ENCODE measurements around the gene CTDP1. TPM values are rescaled to one million over a fixed set of nuclear protein-coding genes. Genes with fewer than 3 reads are reported as not detected.

CTDP1 gene
- total and polyA plus RNA-seq, 5 donors from 2014 or later = 12.9 to 59.7 (median 16.7) TPM

- no peaks in the 10 kb centered on the region for H3K4me1 ChIP-seq (ENCODE audit: control insufficient read depth, insufficient read depth, low read length, poor library complexity, severe bottlenecking)
- Mint-ChIP-seq H3K27ac (peak overlapping the region in 1 of 3 donors; percentile 20), H3K36me3 (peaks cover 77% of the 10 kb centered on the region), H3K9me3 (peaks cover 0 to 2% (median 0%) of the 10 kb centered on the region in 7 donors), H3K4me1 (peaks cover 0 to 7% (median 3%) of the 10 kb centered on the region in 4 donors), H3K27me3 (no peaks in the 10 kb centered on the region), H3K4me3 (peak overlapping the region in 1 of 4 donors; percentile 33)
- H3K27me3 ChIP-seq (ENCODE audit: control insufficient read depth, insufficient read depth, low read length) = no peaks in the 10 kb centered on the region
- no peak for ATAC-seq (ENCODE audit: low read depth in 2 of 2)
- DNase-seq = no peak
- H3K9me3 ChIP-seq (ENCODE audit: control insufficient read depth in 2 of 2, low read length in 2 of 2) = no peaks in the 10 kb centered on the region
- no peak overlapping the region for H3K4me3 ChIP-seq (ENCODE audit: low read depth, low read length)
- no peak overlapping the region for H3K27ac ChIP-seq (ENCODE audit: insufficient read depth, low read length, poor library complexity, severe bottlenecking)
- H3K36me3 ChIP-seq (ENCODE audit: control insufficient read depth, insufficient read depth, low read length) = peaks cover 86% of the 10 kb centered on the region
Measured at GRCh38 chr18:79708412-79708811, 28.8 kb downstream of the CTDP1 start.

DNA sequence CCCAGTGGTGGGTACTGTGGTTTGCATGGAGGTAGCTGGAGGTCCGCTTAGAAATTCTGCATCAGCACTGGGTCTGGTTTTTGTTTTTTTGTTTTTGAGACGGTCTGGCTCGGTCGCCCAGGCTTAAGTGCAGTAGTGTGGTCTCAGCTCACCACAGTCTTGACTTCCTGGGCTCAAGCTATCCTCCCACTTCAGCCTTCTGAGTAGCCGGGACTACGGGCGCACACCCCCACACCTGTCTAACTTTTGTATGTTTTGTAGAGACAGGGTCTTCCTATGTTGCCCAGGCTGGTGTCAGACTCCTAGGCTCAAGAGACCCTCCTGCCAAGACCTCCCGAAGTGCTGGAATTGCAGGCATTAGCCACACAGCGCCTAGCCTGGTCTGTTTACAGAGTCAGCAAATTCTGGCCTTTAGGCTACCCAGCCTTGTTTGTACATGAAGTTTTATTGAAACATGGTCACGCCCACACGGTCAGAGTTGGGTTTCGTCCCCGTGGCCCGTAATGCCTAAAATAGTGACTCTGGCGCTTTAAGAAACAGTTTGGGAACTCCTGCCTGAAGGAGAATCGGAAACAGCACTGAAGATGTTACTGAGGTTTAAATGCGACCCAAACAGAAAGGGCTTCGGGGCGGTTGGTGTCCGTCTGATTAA is 32.7 kb downstream of the CTDP1 start:
- Histone ChIP-seq H3K27ac (ENCODE audit: insufficient read depth, low read length, poor library complexity, severe bottlenecking) (no peak overlapping the region), H3K4me3 (ENCODE audit: low read depth, low read length) (no peak overlapping the region), H3K9me3 (ENCODE audit: control insufficient read depth in 2 of 2, low read length in 2 of 2) (no peaks in the 10 kb centered on the region), H3K4me1 (ENCODE audit: control insufficient read depth, insufficient read depth, low read length, poor library complexity, severe bottlenecking) (no peaks in the 10 kb centered on the region), H3K27me3 (ENCODE audit: control insufficient read depth, insufficient read depth, low read length) (no peaks in the 10 kb centered on the region), H3K36me3 (ENCODE audit: control insufficient read depth, insufficient read depth, low read length) (peaks cover 78% of the 10 kb centered on the region)
- Mint-ChIP-seq H3K4me1 (peaks cover 0 to 4% (median 2%) of the 10 kb centered on the region in 4 donors), H3K27ac (no peak overlapping the region), H3K4me3 (no peak overlapping the region), H3K9me3 (no peaks in the 10 kb centered on the region), H3K36me3 (peaks cover 60% of the 10 kb centered on the region), H3K27me3 (no peaks in the 10 kb centered on the region)
- DNase-seq (no peak), ATAC-seq (ENCODE audit: low read depth in 2 of 2) (no peak)

DNA sequence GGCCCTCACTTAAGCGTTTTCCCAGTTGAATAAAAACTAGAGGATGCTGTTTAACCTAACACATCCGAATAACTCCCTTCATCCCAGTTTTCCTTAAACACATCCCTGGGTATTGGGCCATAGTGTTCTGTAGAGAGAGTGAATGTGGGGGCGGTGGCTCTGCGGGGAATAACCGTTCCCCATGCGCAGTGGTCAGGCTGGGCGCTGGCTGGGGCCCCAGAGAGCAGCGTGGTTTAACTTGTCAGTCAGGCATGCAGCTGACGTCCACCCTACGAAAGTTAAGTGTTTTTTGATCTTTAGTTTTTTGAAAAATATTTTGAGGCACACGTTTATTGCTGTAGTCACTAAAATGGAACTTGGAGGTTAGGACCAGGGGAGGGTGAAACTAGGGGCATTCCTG is 33.7 kb downstream of the CTDP1 start:
- Histone ChIP-seq H3K4me1 (ENCODE audit: control insufficient read depth, insufficient read depth, low read length, poor library complexity, severe bottlenecking) (no peaks in the 10 kb centered on the region), H3K36me3 (ENCODE audit: control insufficient read depth, insufficient read depth, low read length) (peaks cover 79% of the 10 kb centered on the region), H3K27ac (ENCODE audit: insufficient read depth, low read length, poor library complexity, severe bottlenecking) (no peak overlapping the region), H3K27me3 (ENCODE audit: control insufficient read depth, insufficient read depth, low read length) (no peaks in the 10 kb centered on the region), H3K4me3 (ENCODE audit: low read depth, low read length) (no peak overlapping the region), H3K9me3 (ENCODE audit: control insufficient read depth in 2 of 2, low read length in 2 of 2) (no peaks in the 10 kb centered on the region)
- no peak overlapping the region for H3K4me3 Mint-ChIP-seq
- no peaks in the 10 kb centered on the region for H3K9me3 Mint-ChIP-seq
- no peak for DNase-seq
- peaks cover 54% of the 10 kb centered on the region for H3K36me3 Mint-ChIP-seq
- H3K27ac Mint-ChIP-seq = peak overlapping the region in 1 of 3 donors; percentile 56
- no peaks in the 10 kb centered on the region for H3K27me3 Mint-ChIP-seq
- peaks cover 0 to 4% (median under 1%) of the 10 kb centered on the region in 4 donors for H3K4me1 Mint-ChIP-seq
- ATAC-seq (ENCODE audit: low read depth in 2 of 2) = no peak

DNA sequence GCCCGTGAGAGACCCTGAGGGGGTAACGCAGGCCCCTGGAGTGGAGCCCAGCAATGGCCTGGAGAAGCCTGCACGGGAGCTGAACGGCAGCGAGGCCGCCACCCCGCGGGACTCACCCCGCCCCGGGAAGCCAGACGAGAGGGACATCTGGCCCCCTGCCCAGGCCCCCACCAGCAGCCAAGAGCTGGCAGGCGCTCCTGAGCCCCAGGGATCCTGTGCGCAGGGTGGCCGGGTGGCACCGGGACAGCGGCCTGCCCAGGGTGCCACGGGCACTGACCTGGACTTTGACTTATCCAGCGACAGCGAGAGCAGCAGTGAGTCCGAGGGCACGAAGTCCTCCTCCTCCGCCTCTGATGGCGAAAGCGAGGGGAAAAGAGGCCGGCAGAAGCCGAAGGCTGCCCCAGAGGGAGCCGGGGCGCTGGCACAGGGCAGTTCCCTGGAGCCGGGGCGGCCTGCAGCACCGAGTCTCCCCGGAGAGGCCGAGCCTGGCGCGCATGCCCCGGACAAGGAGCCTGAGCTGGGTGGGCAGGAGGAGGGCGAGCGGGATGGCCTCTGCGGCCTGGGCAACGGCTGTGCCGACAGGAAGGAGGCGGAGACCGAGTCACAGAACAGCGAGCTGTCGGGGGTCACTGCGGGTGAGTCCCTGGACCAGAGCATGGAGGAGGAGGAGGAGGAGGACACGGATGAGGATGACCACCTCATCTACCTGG is 35.1 kb downstream of the CTDP1 start:
- Mint-ChIP-seq H3K4me1 (peaks cover 0 to 4% (median 0%) of the 10 kb centered on the region in 4 donors), H3K4me3 (no peak overlapping the region), H3K9me3 (no peaks in the 10 kb centered on the region), H3K27ac (no peak overlapping the region), H3K36me3 (peaks cover 60% of the 10 kb centered on the region), H3K27me3 (no peaks in the 10 kb centered on the region)
- H3K27ac ChIP-seq (ENCODE audit: insufficient read depth, low read length, poor library complexity, severe bottlenecking) = no peak overlapping the region
- peaks cover 84% of the 10 kb centered on the region for H3K36me3 ChIP-seq (ENCODE audit: control insufficient read depth, insufficient read depth, low read length)
- H3K9me3 ChIP-seq (ENCODE audit: control insufficient read depth in 2 of 2, low read length in 2 of 2) = no peaks in the 10 kb centered on the region
- no peak for DNase-seq
- no peaks in the 10 kb centered on the region for H3K27me3 ChIP-seq (ENCODE audit: control insufficient read depth, insufficient read depth, low read length)
- H3K4me3 ChIP-seq (ENCODE audit: low read depth, low read length) = no peak overlapping the region
- H3K4me1 ChIP-seq (ENCODE audit: control insufficient read depth, insufficient read depth, low read length, poor library complexity, severe bottlenecking) = no peaks in the 10 kb centered on the region
- no peak for ATAC-seq (ENCODE audit: low read depth in 2 of 2)

DNA sequence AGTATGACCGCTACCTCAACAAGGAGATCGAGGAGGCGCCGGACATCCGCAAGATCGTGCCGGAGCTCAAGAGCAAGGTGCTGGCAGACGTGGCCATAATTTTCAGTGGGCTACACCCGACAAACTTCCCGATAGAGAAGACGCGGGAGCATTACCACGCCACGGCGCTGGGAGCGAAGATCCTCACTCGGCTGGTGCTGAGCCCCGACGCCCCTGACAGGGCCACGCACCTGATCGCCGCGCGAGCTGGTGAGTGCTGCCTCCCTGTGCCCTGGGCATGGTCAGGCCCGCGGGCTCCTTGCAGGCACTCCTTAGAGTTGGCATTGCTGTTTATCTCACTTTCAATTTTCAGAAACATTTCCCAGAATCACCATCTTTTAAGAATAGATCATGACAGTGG is 35.7 kb downstream of the CTDP1 start:
- peaks cover 58% of the 10 kb centered on the region for H3K36me3 Mint-ChIP-seq
- no peak overlapping the region for H3K27ac ChIP-seq (ENCODE audit: insufficient read depth, low read length, poor library complexity, severe bottlenecking)
- H3K36me3 ChIP-seq (ENCODE audit: control insufficient read depth, insufficient read depth, low read length) = peaks cover 82% of the 10 kb centered on the region
- peaks cover 0 to under 1% (median 0%) of the 10 kb centered on the region in 7 donors for H3K9me3 Mint-ChIP-seq
- H3K27ac Mint-ChIP-seq = peak overlapping the region in 2 of 3 donors; percentile 49 to 84
- ATAC-seq (ENCODE audit: low read depth in 2 of 2) (no peak), DNase-seq (no peak)
- H3K4me3 Mint-ChIP-seq = no peak overlapping the region
- no peaks in the 10 kb centered on the region for H3K27me3 Mint-ChIP-seq
- H3K4me1 Mint-ChIP-seq = peaks cover 0 to 4% (median 0%) of the 10 kb centered on the region in 4 donors
- no peaks in the 10 kb centered on the region for H3K4me1 ChIP-seq (ENCODE audit: control insufficient read depth, insufficient read depth, low read length, poor library complexity, severe bottlenecking)
- H3K27me3 ChIP-seq (ENCODE audit: control insufficient read depth, insufficient read depth, low read length) = no peaks in the 10 kb centered on the region
- no peaks in the 10 kb centered on the region for H3K9me3 ChIP-seq (ENCODE audit: control insufficient read depth in 2 of 2, low read length in 2 of 2)
- no peak overlapping the region for H3K4me3 ChIP-seq (ENCODE audit: low read depth, low read length)

DNA sequence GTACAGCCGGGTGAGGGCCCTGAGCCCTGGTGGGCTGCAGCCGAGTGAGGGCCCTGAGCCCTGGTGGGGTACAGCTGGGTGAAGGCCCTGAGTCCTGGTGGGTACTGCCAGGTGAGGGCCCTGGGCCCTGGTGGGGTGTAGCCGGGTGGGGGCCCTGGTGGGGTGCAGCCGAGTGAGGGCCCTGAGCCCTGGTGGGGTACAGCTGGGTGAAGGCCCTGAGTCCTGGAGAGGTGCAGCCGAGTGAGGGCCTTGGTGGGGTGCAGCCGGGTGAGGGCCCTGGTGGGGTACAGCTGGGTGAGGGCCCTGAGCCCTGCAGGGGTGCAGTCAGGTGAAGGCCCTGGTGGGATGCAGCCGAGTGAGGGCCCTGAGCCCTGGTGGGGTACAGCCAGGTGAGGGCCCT is 37.5 kb downstream of the CTDP1 start:
- no peak overlapping the region for H3K27ac ChIP-seq (ENCODE audit: insufficient read depth, low read length, poor library complexity, severe bottlenecking)
- no peaks in the 10 kb centered on the region for H3K4me1 ChIP-seq (ENCODE audit: control insufficient read depth, insufficient read depth, low read length, poor library complexity, severe bottlenecking)
- H3K36me3 Mint-ChIP-seq = peaks cover 56% of the 10 kb centered on the region
- H3K27me3 Mint-ChIP-seq = no peaks in the 10 kb centered on the region
- ATAC-seq (ENCODE audit: low read depth in 2 of 2) = no peak
- no peak for DNase-seq
- H3K4me3 ChIP-seq (ENCODE audit: low read depth, low read length) = no peak overlapping the region
- H3K9me3 Mint-ChIP-seq = peaks cover 0 to 2% (median 0%) of the 10 kb centered on the region in 7 donors
- peaks cover 80% of the 10 kb centered on the region for H3K36me3 ChIP-seq (ENCODE audit: control insufficient read depth, insufficient read depth, low read length)
- H3K27me3 ChIP-seq (ENCODE audit: control insufficient read depth, insufficient read depth, low read length) = no peaks in the 10 kb centered on the region
- H3K27ac Mint-ChIP-seq = no peak overlapping the region
- H3K9me3 ChIP-seq (ENCODE audit: control insufficient read depth in 2 of 2, low read length in 2 of 2) = no peaks in the 10 kb centered on the region
- H3K4me3 Mint-ChIP-seq = no peak overlapping the region
- peaks cover 0 to 4% (median under 1%) of the 10 kb centered on the region in 4 donors for H3K4me1 Mint-ChIP-seq

DNA sequence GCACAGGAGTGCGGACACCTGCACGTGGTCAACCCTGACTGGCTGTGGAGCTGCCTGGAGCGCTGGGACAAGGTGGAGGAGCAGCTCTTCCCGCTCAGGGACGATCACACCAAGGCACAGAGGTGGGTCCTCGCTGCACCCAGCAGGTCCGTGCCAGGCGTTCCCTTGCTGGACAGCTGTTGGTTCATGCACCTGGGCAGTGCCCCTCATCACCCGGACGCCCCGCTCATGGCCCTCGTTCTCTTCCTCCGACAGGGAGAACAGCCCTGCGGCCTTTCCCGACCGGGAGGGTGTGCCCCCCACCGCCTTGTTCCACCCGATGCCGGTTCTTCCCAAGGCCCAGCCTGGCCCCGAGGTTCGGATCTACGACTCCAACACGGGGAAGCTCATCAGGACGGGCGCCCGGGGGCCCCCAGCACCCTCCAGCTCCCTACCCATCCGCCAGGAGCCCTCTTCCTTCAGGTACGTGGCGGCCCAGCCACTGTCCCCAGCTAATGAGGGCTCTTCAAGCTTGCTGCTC is 38.0 kb downstream of the CTDP1 start:
- ATAC-seq (ENCODE audit: low read depth in 2 of 2) = no peak
- Mint-ChIP-seq H3K4me3 (no peak overlapping the region), H3K27ac (no peak overlapping the region), H3K36me3 (peaks cover 54% of the 10 kb centered on the region), H3K9me3 (peaks cover 0 to 2% (median 0%) of the 10 kb centered on the region in 7 donors), H3K4me1 (peaks cover 0 to 4% (median under 1%) of the 10 kb centered on the region in 4 donors), H3K27me3 (no peaks in the 10 kb centered on the region)
- Histone ChIP-seq H3K27ac (ENCODE audit: insufficient read depth, low read length, poor library complexity, severe bottlenecking) (no peak overlapping the region), H3K9me3 (ENCODE audit: control insufficient read depth in 2 of 2, low read length in 2 of 2) (no peaks in the 10 kb centered on the region), H3K36me3 (ENCODE audit: control insufficient read depth, insufficient read depth, low read length) (peaks cover 83% of the 10 kb centered on the region), H3K4me1 (ENCODE audit: control insufficient read depth, insufficient read depth, low read length, poor library complexity, severe bottlenecking) (no peaks in the 10 kb centered on the region), H3K27me3 (ENCODE audit: control insufficient read depth, insufficient read depth, low read length) (no peaks in the 10 kb centered on the region), H3K4me3 (ENCODE audit: low read depth, low read length) (no peak overlapping the region)
- no peak for DNase-seq
